SU-DHL-6 (cell line): ENCODE measurements around the gene NFIC.

Experiments used
- H2AFZ ChIP-seq: fragments of 200-600 bp; sonication (generic); 2 replicates; pipeline ENCODE4 v1.6.1; 2014; ENCODE audit warnings: low read depth, mild to moderate bottlenecking, moderate library complexity, mixed read lengths, antibody characterized with exemption, low read length; ENCODE audit not compliant: severe bottlenecking
- H3F3A ChIP-seq: fragments of 200-600 bp; shearing (Covaris generic); 2 replicates; pipeline ENCODE4 v1.6.0; 2016; ENCODE audit warnings: antibody characterized with exemption, mild to moderate bottlenecking; ENCODE audit not compliant: insufficient read depth
- H3K27ac ChIP-seq: fragments of 200-600 bp; sonication (generic); 2 replicates; pipeline ENCODE4 v1.5.1; 2016; ENCODE audit warnings: low read depth, mild to moderate bottlenecking, low read length, moderate library complexity, mixed read lengths
- H3K27me3 ChIP-seq: fragments of 200-600 bp; sonication (generic), shearing (Covaris generic); 2 replicates; pipeline ENCODE4 v1.6.0; 2014; ENCODE audit warnings: mild to moderate bottlenecking, low read length
- H3K36me3 ChIP-seq: fragments of 200-600 bp; sonication (generic); 2 replicates; pipeline ENCODE4 v1.6.1; 2014; ENCODE audit warnings: mild to moderate bottlenecking, low read length, mixed read lengths
- H3K4me2 ChIP-seq: fragments of 300-600, 200-600 bp; shearing (Covaris generic), sonication (generic); 2 replicates; pipeline ENCODE4 v1.6.0; 2014; ENCODE audit warnings: low read length, low read depth, mild to moderate bottlenecking; ENCODE audit not compliant: poor library complexity, severe bottlenecking
- H3K4me3 ChIP-seq: fragments of 200-600 bp; sonication (generic); 2 replicates; pipeline ENCODE4 v1.5.1; 2014; ENCODE audit warnings: antibody characterized with exemption, low read length, mild to moderate bottlenecking, mixed read lengths; ENCODE audit not compliant: insufficient read depth, poor library complexity, severe bottlenecking
- H3K79me2 ChIP-seq: fragments of 200-600 bp; sonication (generic); 2 replicates; pipeline ENCODE4 v1.6.1; 2014; ENCODE audit warnings: mild to moderate bottlenecking, low read length, moderate library complexity; ENCODE audit not compliant: insufficient read depth
- H3K9ac ChIP-seq: fragments of 200-600 bp; sonication (generic); 2 replicates; pipeline ENCODE4 v1.7.0; 2014; ENCODE audit warnings: mild to moderate bottlenecking, low read length
- H3K9me2 ChIP-seq: fragments of 200-600 bp; sonication (generic); replicated peaks from 2 replicates; pipeline ENCODE4 v1.6.1; 2014; ENCODE audit warnings: low read length; ENCODE audit not compliant: insufficient read depth
- H3K9me3 ChIP-seq: fragments of 200-600 bp; sonication (generic); 2 replicates; pipeline ENCODE4 v1.6.1; 2014; ENCODE audit warnings: low read length, mixed read lengths; ENCODE audit not compliant: insufficient read depth
- H4K20me1 ChIP-seq: fragments of 200-600 bp; sonication (generic); 2 replicates; pipeline ENCODE4 v1.6.1; 2014; ENCODE audit warnings: low read depth, mild to moderate bottlenecking, antibody characterized with exemption, low read length, moderate library complexity, mixed read lengths
- CTCF ChIP-seq: fragments of 200-600 bp; sonication (generic); IDR thresholded peaks from one replicate; pipeline ENCODE4 v1.5.1; 2017; ENCODE audit warnings: antibody characterized with exemption, mild to moderate bottlenecking, low read length, moderate library complexity; ENCODE audit not compliant: insufficient read depth, poor library complexity, severe bottlenecking
- EZH2phosphoT487 ChIP-seq: fragments of 200-600 bp; sonication (generic), shearing (Covaris generic); conservative IDR thresholded peaks from 2 replicates; pipeline ENCODE4 v1.6.1; 2018; ENCODE audit warnings: mild to moderate bottlenecking, antibody characterized with exemption, low read length, moderate library complexity, mixed read lengths

The NFIC gene

GRCh38 chr19:3359919-3360420, 6.4 kb upstream of the NFIC start:
- H3K4me2 ChIP-seq, result peak overlapping the region; percentile 61
- no peak for TF ChIP-seq EZH2phosphoT487
- no peak for TF ChIP-seq CTCF
- peak overlapping the region; percentile 50 for H3K9ac ChIP-seq
- no peaks in the 10 kb centered on the region for H3K27me3 ChIP-seq
- no peaks in the 10 kb centered on the region for H3K9me2 ChIP-seq
- no peaks in the 10 kb centered on the region for H3K36me3 ChIP-seq
- peak overlapping the region; percentile 71 for H3K4me3 ChIP-seq
- no peak overlapping the region for H2AFZ ChIP-seq
- no peaks in the 10 kb centered on the region; the same call in 1 of the 2 replicates for H3F3A ChIP-seq
- no peaks in the 10 kb centered on the region for H3K9me3 ChIP-seq
- H3K27ac ChIP-seq, result no peak overlapping the region
- no peaks in the 10 kb centered on the region for H4K20me1 ChIP-seq
- H3K79me2 ChIP-seq, result no peaks in the 10 kb centered on the region

- no peak overlapping the region for H3K9ac ChIP-seq
- H3K4me2 ChIP-seq, result peak overlapping the region; percentile 38
- H3K27ac ChIP-seq, result no peak overlapping the region
- no peaks in the 10 kb centered on the region for H3K9me2 ChIP-seq
- no peaks in the 10 kb centered on the region for H3K27me3 ChIP-seq
- TF ChIP-seq CTCF (no peak), EZH2phosphoT487 (no peak)
- H4K20me1 ChIP-seq, result no peaks in the 10 kb centered on the region
- no peaks in the 10 kb centered on the region for H3K9me3 ChIP-seq
- H2AFZ ChIP-seq, result no peak overlapping the region
- H3F3A ChIP-seq, result no peaks in the 10 kb centered on the region; the same call in 1 of the 2 replicates
- no peak overlapping the region for H3K4me3 ChIP-seq
- H3K79me2 ChIP-seq, result no peaks in the 10 kb centered on the region
- no peaks in the 10 kb centered on the region for H3K36me3 ChIP-seq
Measured at GRCh38 chr19:3360421-3361383, 5.7 kb upstream of the NFIC start.

- no peak overlapping the region for H3K27ac ChIP-seq
- no peaks in the 10 kb centered on the region for H3K27me3 ChIP-seq
- H3K9me2 ChIP-seq, result no peaks in the 10 kb centered on the region
- no peaks in the 10 kb centered on the region for H4K20me1 ChIP-seq
- no peak overlapping the region for H3K4me2 ChIP-seq
- H3K36me3 ChIP-seq, result no peaks in the 10 kb centered on the region
- H3K4me3 ChIP-seq, result no peak overlapping the region
- no peaks in the 10 kb centered on the region for H3K79me2 ChIP-seq
- TF ChIP-seq CTCF, result no peak
- no peak for TF ChIP-seq EZH2phosphoT487
- H3K9ac ChIP-seq, result no peak overlapping the region
- H2AFZ ChIP-seq, result no peak overlapping the region
- no peaks in the 10 kb centered on the region; the same call in 1 of the 2 replicates for H3F3A ChIP-seq
- H3K9me3 ChIP-seq, result no peaks in the 10 kb centered on the region
Measured at GRCh38 chr19:3361384-3362216, 4.8 kb upstream of the NFIC start.
